ENCODE results near the gene CSK. TPM values are rescaled to one million over a fixed set of nuclear protein-coding genes. Genes with fewer than 3 reads are reported as not detected.

The CSK gene
- total RNA-seq, 1 donor from 2014 or later, result 83.8 TPM

DNA sequence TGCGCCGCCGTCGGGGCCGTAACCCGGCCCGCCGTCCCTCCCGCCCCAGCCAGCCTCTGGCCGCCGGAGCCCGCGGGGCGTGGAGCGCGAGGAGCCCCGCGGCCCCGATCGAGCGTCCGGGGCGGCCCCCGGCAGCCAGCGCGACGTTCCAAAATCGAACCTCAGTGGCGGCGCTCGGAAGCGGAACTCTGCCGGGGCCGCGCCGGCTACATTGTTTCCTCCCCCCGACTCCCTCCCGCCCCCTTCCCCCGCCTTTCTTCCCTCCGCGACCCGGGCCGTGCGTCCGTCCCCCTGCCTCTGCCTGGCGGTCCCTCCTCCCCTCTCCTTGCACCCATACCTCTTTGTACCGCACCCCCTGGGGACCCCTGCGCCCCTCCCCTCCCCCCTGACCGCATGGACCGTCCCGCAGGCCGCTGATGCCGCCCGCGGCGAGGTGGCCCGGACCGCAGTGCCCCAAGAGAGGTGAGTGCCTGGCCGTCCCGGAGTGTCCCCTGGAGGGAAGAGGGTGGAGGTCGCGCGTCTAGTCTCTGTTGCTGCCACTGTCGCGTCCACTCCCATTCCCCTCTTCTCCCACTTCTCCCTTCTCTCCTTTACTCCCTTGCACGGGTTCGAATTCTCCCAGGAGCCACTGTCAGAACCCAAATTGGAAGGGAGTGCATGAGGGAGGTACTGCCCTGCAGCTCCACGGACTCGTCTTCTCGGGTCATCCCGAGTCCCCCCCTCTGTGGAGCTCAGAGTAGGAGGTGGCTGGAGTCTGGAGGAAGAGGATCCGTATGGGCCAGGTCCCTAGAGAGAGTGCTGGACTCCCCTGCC lies 585 bp downstream of the CSK start:
- Histone ChIP-seq H3K36me3 (no peaks in the 10 kb centered on the region), H3K27ac (peak overlapping the region; percentile 83), H3K4me3 (peak overlapping the region; percentile 77), H3K4me1 (peaks cover 80% of the 10 kb centered on the region), H3K27me3 (ENCODE audit: low read depth) (no peaks in the 10 kb centered on the region), H3K9me3 (no peaks in the 10 kb centered on the region)
- ATAC-seq, result peak; percentile 22 to 55
- TF ChIP-seq, protein P1, sequence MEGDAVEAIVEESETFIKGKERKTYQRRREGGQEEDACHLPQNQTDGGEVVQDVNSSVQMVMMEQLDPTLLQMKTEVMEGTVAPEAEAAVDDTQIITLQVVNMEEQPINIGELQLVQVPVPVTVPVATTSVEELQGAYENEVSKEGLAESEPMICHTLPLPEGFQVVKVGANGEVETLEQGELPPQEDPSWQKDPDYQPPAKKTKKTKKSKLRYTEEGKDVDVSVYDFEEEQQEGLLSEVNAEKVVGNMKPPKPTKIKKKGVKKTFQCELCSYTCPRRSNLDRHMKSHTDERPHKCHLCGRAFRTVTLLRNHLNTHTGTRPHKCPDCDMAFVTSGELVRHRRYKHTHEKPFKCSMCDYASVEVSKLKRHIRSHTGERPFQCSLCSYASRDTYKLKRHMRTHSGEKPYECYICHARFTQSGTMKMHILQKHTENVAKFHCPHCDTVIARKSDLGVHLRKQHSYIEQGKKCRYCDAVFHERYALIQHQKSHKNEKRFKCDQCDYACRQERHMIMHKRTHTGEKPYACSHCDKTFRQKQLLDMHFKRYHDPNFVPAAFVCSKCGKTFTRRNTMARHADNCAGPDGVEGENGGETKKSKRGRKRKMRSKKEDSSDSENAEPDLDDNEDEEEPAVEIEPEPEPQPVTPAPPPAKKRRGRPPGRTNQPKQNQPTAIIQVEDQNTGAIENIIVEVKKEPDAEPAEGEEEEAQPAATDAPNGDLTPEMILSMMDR (IDR thresholded peaks at IDR 0.05), result no peak
- intact Hi-C loops (cut with DNase I), result no loop called here
- DNase-seq, result peak; percentile 76

DNA sequence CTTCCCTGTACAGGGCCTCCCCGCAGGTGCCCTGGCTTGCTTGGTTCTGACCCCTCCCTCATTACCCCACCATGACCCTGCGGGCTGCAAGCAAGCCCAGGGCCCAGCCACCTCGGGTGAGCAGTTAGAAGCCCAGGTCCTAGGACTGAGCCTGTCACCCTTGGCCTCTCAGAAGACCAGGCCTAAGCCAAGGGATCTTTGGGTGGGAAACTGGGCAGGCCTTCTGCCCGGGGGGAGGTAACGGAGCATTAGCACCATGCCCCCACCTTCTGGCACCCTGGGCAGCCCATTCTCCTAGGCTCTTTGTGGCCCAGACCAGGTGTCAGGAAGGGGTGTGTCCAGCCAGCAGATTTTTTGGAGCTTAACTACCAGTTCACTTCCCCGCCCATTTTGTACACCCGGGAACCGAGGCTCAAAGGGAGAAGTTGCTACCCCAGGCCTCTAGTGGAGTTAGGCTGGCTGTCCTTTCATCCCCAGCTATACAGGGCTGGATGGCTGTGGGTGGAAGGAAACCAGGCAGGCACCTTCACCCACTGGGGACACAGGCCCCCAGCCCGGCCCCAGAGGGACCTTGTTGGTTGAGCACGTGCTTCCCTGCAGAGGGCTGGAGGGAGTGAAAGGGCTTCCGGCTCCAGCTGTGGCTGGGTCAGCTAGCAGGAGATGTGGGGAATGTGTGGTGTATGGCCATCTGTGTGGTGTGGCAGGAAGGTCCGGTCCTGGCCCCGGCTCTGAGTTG lies 1.4 kb downstream of the CSK start:
- ATAC-seq, result peak; percentile 3 to 25
- TF ChIP-seq, protein P1 (IDR thresholded peaks at IDR 0.05), result no peak
- no peaks in the 10 kb centered on the region for H3K27me3 ChIP-seq (ENCODE audit: low read depth)
- peaks cover 80% of the 10 kb centered on the region for H3K4me1 ChIP-seq
- no peaks in the 10 kb centered on the region for H3K9me3 ChIP-seq
- no peaks in the 10 kb centered on the region for H3K36me3 ChIP-seq
- peak overlapping the region; percentile 83 for H3K27ac ChIP-seq
- intact Hi-C loops (cut with DNase I), result no loop called here
- peak overlapping the region; percentile 77 for H3K4me3 ChIP-seq
- DNase-seq, result no peak

DNA sequence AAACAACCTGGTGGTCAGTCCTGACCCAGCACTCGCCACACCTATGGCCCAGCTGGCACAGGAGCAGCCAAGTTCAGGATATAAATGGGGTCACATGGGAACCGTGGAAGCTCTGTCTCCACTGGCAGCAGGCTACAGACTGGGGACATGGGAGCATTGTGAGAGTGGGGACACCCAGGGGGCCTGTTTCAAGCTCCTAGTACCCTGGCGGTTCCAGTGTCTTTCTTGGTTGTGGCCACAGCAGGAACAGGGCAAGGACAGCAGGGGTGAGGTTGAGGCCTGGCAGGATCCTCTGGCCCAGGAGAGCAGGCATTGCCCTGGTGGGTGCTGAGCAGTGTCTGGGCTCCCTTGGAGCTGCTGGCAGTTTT lies 1.9 kb downstream of the CSK start:
- intact Hi-C loops (cut with DNase I), result no loop called here

DNA sequence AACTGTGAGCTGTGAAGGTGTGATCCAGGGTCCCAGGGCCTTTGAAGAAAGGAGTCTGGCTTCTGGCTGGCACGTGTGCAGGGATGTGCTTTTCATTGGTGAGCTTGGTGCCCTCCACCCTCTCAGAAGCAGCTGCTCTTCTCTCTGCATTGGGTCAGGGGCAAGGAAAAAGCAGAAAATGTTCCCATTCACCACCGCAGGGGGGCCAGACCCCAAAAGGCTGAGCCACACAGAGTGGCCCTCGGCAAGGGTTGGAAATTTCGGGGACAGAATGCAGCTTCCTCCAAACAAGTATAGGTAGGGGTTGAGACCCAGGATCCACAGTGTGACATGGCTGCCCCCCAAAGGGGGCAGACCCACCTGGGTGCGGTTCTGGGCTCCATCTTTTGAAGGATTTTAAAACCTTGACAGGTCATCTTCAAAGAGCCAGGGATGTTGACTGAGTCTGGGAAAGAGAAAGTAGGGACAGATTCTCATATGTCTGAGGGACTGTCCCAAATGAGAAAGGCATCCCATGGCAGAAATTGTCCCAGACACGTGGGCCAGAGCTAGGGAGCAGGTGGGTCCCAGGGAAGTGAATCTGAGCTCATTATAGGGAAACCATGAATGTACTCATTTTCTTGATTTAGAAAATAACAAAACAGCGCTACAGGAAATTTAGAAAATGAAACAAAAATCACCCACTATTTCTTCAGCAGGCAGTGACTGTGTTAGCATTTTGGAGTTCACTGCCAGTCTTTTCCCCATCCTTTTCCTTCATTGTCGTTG lies 2.7 kb downstream of the CSK start:
- H3K4me1 ChIP-seq, result peaks cover 89% of the 10 kb centered on the region
- intact Hi-C loops (cut with DNase I), result no loop called here
- H3K27ac ChIP-seq, result peak overlapping the region; percentile 83
- no peaks in the 10 kb centered on the region for H3K36me3 ChIP-seq
- TF ChIP-seq, protein P1 (IDR thresholded peaks at IDR 0.05), result no peak
- DNase-seq (no peak), ATAC-seq (no peak)
- H3K4me3 ChIP-seq, result peak overlapping the region; percentile 77
- no peaks in the 10 kb centered on the region for H3K9me3 ChIP-seq
- no peaks in the 10 kb centered on the region for H3K27me3 ChIP-seq (ENCODE audit: low read depth)

More for the DNA sequence above, 1.9 kb downstream of the CSK start:
- H3K27ac ChIP-seq, result peak overlapping the region; percentile 83
- H3K36me3 ChIP-seq, result no peaks in the 10 kb centered on the region
- peaks cover 81% of the 10 kb centered on the region for H3K4me1 ChIP-seq
- H3K9me3 ChIP-seq, result no peaks in the 10 kb centered on the region
- no peaks in the 10 kb centered on the region for H3K27me3 ChIP-seq (ENCODE audit: low read depth)
- TF ChIP-seq, protein P1 (IDR thresholded peaks at IDR 0.05), result no peak
- peak overlapping the region; percentile 77 for H3K4me3 ChIP-seq
- ATAC-seq (no peak), DNase-seq (no peak)
